HFF-Myc (cell line): ENCODE results near the gene GRB2.

Experiments used
- DNase-seq: peaks from one replicate; pipeline ENCODE4 v3.0.0-alpha.2; 2011; ENCODE audit warnings: low read depth; ENCODE audit errors: extremely low read depth
- H3K4me3 ChIP-seq: replicated peaks from 2 replicates; pipeline ENCODE4 v1.5.1; 2011; ENCODE audit warnings: low read depth, mild to moderate bottlenecking, control low read depth, low read length
- TF ChIP-seq, protein P1 (sequence below): IDR thresholded peaks from 2 replicates; pipeline ENCODE4 v1.5.1; 2012; ENCODE audit warnings: mild to moderate bottlenecking, low read depth, low read length, control low read depth; ENCODE audit errors: missing control alignments

Gene GRB2

DNA sequence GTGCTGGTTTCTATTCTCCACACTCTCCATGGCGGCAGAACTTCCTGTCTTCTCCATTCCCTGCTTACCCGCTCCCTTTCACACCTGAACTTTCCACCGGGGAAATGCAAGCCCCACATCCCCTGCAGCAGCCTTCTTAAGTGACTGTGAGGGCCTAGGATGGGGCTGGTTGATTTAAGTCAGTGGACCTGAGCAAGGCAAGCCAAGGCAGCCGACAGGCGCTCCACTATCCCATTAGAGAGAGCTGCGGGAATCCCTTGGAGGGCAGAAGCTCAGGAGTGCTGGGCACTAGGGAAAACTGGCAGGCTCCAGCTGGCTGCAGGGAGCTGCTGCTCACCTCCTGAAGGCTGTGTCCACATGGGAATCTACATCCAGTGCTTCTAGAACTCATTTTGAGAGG is 80.1 kb downstream of the GRB2 start:
- TF ChIP-seq, protein P1, sequence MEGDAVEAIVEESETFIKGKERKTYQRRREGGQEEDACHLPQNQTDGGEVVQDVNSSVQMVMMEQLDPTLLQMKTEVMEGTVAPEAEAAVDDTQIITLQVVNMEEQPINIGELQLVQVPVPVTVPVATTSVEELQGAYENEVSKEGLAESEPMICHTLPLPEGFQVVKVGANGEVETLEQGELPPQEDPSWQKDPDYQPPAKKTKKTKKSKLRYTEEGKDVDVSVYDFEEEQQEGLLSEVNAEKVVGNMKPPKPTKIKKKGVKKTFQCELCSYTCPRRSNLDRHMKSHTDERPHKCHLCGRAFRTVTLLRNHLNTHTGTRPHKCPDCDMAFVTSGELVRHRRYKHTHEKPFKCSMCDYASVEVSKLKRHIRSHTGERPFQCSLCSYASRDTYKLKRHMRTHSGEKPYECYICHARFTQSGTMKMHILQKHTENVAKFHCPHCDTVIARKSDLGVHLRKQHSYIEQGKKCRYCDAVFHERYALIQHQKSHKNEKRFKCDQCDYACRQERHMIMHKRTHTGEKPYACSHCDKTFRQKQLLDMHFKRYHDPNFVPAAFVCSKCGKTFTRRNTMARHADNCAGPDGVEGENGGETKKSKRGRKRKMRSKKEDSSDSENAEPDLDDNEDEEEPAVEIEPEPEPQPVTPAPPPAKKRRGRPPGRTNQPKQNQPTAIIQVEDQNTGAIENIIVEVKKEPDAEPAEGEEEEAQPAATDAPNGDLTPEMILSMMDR: no peak
- no peak for DNase-seq
- H3K4me3 ChIP-seq: no peak overlapping the region

DNA sequence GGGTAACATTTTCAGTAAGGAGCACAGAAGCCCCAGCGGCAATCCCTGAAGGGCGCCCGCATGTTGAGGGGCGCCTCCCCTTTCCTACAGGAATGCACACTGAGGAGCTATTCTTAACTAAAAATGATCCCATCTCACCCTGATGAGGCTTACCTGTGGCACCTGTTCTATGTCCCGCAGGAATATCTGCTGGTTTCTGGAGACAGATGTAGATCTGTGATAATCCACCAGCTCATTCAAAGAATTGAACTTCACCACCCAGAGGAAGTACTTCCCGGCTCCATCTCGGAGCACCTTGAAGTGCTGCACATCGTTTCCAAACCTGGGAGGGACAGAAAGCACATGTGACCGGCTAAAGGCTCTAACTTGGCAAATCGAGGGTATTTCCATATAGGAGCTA is 84.0 kb downstream of the GRB2 start:
- H3K4me3 ChIP-seq: no peak overlapping the region
- DNase-seq: no peak
- TF ChIP-seq, protein P1: no peak

DNA sequence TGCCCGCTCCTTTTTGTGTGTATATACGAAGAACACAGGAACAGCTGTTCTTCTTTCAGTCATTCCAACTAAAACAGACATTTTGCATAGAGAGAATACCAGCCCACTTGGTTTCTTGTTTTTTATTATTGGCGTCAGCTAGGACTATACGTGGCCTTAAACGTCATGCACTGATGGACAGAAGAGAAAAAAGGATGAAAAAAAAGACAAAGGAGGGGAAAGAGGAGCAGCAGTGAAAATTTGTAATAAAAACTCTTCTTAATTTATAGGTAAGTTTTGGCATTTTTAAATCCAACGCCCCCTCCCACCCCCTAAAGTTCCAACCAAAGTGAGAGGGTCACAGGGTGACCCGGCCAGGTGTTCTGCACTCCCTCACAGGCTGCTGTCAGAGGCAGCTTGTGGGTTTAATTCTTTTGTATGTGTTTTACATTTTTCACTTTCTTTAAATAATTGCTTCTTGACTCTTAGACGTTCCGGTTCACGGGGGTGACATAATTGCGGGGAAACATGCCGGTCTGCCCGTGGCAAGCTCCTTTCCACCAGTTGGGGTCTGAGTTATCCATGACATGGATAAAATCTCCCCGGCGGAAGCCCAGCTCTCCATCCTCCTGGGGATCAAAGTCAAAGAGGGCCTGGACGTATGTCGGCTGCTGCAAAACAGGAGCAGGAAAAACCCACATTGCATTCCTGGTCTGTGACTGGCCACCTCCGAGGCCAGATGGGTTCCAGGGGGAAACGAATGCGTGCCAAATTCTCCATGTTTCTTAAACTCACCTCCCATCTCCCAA is 85.4 kb downstream of the GRB2 start:
- TF ChIP-seq, protein P1: no peak
- H3K4me3 ChIP-seq: no peak overlapping the region
- peak; percentile 17 for DNase-seq

DNA sequence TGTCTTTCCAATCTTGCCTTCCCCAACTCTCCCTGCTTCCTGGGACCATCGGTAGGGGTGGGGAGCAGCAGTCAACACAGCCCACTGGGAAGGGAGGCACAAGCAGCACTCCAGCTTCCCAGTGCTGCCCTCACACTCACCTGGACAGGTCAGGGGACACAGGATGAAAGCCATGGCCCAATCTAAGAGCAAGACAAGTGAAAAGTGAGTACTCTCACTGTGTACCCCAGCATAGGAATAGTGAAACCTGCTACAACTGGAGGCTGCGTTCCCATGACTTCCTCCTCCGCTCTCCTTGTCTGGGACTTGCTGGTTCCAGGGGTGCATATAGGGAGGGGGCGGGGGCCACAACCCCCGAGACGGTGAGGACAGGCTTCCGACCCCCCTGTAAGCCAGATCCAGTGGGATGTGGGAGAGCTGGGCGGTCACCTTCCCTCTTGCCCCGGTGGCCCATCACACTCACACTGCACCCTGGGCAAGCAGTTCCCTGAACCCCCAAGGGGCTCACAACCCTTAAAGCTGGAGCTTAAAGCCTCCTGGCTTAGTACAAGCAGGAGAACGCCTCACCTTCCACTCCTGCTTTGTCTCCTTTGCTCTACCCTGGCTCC is 86.8 kb downstream of the GRB2 start:
- H3K4me3 ChIP-seq: no peak overlapping the region
- no peak for DNase-seq
- TF ChIP-seq, protein P1: no peak

- TF ChIP-seq, protein P1: no peak
- H3K4me3 ChIP-seq: no peak overlapping the region
- no peak for DNase-seq
These were observed 87.3 kb downstream of the GRB2 start for GRCh38 chr17:75318211-75318610.

DNA sequence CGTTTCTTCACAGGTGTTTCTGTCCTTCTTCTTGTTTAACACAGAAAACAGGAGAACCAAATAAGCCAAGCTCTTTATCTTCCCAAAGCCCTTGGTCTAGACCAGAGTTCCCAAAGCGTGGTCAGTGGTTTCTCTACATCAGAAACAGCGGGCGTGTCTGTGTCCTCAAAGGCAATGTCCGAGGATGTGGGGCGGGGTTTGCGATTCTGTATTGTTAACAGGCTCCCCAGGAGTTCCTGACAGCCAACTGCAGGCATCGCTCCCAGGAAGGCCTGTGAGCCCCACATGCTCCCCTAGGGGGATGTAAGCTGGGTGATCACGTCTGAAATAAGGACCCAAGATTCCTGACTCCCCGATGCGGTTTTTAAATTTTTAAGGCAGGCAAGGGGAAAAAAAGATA is 87.8 kb downstream of the GRB2 start:
- no peak overlapping the region for H3K4me3 ChIP-seq
- TF ChIP-seq, protein P1: no peak
- DNase-seq: no peak
